HG03565 (cell line): Measurements from ENCODE around the gene MGST2.

ENCODE experiments used
- ATAC-seq: cut with Tn5 transposase; IDR thresholded peaks from one replicate; pipeline ENCODE4 v1.9.1; 2021; ENCODE audit warnings: mild to moderate bottlenecking, moderate library complexity; ENCODE audit not compliant: unreplicated experiment

Gene MGST2

DNA sequence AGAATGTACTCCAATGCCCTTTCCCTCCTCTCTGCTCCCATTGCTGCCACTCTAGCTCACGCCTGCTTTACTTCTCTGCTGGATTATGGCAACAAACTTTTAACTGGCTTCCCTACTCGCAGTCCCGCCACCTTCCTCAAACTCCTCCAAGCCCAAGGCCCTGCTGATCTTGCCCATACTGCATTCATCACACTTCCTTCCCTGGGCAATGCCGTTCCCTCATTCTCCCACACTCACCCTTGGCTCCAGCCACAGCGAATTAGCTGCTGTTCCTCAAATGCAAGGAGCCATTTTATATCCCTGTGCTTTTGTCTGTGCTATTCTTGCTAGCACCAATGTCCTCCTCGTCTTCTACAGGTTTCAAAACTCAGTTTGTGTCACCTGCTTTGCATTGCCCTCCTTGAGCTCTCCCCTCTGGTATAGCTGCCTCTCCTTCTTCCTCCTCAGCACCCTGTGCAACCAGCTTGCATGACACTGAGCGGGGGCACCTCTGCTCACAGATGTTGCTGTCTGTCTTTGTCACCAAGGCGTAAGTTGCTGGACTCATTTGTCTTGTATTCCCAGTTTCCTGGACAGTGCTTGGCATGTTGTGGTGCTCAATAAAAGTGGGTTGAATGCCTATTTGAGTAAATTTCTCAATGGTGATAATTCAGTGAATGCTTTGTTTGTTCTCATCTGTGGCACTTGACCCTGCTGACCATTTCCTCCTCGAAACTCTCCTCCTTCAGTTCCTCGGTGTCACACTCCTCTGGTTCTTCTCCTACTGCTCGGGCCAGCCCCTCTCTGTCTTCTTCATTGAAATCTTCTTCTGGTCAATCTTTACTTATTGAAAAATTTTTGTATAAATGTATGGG is 22.4 kb upstream of the MGST2 start:
- no peak for ATAC-seq

DNA sequence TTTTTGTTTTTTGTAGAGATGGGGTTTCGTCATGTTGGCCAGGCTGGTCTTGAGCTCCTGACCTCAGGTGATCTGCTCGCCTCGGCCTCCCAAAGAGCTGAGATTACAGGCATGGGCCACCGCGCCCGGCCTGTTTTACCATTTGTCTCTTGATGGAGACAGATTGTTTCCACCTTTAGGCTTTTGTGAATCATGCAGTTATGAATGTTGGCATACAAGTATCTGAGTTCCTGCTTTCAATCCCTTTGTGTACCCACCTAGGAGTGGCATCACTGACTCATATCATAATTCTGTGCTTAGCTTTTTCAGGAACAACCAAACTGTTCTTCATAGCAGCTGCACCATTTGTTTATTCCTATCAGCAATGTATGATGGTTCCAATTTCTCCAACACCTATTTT is 20.2 kb upstream of the MGST2 start:
- no peak for ATAC-seq

DNA sequence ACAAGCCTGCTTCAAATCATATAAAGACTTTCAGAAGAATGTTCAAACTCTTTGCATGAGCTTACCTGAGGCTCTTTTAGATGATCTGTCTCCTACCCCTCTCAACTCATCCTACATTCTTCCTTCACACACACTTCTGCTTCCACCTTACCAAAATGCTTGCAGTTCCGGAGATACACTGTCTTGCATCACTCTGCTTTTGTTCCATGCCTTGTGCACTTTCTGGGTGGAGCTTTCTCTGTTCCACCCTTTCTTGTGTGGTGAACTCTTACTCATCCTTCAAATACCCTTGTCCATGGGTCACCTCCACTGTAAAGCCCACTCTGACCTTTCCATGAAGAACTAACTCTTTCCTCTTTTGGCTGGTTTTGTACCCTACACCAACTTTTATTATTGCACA is 18.4 kb upstream of the MGST2 start:
- ATAC-seq: no peak

DNA sequence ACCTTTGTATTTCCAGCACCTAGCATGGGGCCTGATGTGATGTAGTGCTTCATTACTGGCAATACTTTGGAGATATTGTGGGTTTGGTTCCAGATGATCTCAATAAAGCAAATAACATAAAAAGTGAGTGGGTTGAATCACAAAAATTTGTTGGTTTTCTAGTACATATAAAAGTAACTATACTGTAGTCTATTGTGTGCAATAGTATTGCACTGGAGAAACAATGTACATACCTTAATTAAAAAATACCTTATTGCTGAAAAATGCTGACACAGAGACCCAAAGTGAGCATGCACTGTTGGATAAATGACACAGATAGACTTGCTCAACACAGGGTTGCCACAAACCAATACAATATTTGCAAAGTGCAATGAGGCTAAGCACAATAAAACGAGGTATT is 17.7 kb upstream of the MGST2 start:
- no peak for ATAC-seq

DNA sequence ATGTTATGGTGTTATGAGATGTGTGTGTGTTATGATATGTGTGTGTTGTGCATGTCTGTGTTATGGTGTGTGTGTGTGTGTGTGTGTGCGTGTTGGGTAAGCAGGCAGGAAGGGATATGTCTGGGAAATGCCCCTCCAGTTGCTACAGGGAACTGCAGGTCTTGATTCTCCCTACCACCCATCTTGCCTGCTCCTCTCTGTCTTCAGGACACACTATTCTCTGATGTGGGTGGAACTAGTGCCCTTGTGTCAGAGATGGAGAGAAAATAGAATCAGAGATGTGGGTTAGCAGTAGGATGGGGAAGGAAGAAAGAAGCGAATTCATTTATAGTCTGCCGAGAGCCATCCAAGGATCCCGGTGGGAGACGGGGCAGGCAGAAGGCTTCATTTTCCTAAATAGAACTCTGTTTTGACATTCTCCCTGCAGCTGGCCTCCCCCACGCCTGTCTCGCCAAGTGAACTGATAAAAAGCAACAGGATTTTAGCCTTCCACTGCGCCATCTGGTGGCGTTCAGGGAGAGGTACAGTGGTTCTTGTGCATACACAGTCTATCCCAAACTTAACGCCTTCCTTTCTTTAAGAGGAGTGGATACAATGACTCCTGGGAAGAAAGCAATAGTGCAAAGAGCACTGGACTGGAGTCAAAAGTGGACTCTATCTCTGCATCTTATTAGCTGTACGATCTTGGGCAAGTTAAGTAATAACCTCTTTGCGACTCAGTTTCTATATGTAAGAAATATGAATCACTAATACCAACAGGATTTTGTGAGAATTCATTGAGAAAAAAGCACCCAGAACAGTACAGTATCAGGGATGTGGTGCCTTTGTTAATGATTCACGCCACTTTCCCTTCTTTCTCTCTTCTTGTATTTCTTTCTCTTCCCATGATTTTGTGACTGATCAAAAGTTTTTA is 14.1 kb upstream of the MGST2 start:
- peak; percentile 70 for ATAC-seq

DNA sequence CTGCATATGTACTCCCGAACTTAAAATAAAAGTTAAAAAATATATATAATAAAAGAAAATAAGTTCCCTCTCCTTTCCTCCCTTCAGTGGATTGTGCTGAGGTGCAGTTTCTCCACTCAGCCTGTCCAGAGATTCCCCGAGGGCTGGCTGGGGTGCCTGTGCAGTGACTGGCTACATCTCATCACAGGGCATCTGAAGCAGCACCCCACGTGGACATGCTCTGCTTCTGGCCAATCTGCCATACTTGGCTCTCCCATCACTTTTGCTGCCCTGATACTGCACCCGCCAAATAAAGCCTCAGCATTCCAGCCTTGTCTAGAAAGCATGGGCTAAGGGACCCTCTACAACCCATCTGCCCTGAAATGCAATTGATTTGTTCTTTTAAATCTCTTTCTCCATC is 11.1 kb upstream of the MGST2 start:
- no peak for ATAC-seq

DNA sequence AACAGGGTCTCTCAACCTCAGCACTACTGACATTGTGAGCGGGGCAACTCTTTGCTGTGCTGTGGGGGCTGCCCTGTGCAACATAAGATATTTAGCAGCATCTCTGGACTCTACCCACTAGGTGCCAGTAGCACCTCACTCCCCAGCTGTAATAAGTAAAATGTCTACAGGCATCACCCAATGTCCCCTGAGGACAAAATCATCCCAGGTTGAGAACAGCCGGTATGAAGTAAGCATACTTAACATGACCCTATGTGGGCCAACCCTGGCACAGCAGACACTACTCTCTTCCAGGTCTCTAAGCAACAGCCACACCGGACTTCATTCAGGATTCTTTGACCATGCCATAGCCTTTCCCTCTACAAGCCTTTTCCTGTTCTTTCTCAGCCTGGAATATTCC is 10.5 kb upstream of the MGST2 start:
- no peak for ATAC-seq

DNA sequence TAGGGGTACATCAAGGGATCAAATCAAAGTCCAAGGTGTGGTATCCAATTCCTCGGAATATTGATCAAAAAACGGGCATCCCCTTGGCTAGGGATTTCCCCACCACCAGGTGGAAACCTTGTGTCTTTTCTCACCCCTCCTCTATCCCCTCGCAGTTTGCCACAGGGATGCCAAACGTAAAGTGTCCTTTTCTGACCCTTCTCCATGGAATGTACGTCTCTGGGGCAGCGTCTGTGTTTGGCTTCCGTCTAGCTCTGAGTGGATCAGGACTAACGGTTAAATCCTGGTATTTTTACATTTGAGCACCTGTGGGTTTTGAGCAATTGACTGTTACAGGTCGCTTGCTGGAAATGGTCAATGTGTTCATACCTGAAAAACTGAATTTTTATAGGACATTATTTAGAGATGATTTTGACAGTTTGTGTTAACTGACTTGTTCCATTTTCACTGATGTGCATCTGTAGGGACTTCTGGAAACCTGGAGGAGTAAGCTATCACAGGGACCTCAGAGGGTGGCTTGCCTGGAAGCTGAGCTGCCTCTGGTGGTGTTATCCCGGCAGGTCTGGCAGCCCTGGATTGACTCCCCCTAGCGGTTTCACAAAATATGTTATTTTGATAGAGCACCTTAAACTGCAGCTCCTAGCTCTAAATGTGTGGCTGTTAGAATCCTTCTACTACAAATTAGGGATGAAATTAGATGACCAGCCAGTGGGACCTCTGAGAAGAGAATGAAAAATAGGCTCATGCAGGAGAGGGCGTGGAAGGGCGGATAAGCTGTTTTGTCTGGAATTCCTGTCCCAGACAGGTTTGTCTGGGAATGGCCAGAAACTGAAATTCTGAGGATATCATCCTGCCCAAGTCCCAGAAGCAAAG is 8.8 kb upstream of the MGST2 start:
- ATAC-seq: peak; percentile 49

DNA sequence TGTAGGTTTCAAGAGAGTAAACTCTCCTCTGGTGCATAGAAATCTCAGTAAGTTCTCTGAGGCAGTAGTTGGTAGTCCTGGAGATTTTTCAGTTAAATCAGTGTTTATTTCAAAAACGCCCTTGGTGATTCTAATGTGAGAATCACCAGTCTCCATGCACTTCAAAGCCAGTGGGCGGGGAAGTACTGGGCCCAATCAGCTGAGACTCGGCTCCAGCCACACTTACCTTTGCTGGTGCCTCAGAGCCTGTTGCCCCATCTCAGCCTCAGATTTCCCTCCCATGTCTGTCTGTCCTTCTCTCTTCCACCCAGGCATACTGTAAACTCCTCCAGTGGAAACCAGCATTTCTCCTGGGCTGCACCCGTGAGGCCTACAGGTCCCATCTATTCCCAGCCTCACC is 7.4 kb upstream of the MGST2 start:
- ATAC-seq: no peak

DNA sequence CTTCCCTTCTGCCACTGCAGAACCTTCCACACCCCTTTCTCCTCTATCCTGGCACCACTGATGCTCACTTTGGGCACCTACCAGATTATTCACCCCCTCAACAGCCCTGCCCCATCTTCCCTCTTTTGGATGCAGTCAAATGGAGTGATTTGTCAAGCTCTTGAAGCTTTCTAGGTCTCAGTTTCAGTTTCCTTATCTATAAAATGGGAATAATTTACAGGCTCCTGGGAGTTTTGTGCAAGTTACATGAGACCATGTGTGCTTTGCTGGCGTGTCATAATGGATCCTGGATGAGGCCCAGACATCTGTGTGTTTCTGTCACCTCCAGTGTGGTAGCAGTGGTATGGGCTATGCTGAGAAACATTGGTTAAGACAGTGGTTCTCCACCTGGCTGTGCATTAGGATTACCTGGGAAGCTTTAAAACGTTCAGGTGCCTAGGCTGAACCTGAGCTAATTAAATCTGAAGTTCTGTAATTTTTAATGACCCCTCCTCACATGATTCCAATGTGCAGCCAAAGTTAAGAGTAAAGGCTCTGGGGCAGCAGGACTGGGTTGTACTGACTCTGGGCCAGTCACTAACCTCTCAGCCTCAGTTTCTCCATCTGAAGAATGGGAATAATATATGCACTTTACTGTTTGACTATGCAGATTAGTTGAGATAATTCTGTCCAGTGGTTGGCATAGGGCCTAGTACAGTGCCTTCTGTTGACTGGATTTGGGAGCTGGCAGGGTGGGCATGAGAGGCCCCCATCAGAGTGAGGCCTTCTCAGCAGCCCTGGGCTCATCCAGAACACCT is 6.8 kb upstream of the MGST2 start:
- ATAC-seq: no peak

DNA sequence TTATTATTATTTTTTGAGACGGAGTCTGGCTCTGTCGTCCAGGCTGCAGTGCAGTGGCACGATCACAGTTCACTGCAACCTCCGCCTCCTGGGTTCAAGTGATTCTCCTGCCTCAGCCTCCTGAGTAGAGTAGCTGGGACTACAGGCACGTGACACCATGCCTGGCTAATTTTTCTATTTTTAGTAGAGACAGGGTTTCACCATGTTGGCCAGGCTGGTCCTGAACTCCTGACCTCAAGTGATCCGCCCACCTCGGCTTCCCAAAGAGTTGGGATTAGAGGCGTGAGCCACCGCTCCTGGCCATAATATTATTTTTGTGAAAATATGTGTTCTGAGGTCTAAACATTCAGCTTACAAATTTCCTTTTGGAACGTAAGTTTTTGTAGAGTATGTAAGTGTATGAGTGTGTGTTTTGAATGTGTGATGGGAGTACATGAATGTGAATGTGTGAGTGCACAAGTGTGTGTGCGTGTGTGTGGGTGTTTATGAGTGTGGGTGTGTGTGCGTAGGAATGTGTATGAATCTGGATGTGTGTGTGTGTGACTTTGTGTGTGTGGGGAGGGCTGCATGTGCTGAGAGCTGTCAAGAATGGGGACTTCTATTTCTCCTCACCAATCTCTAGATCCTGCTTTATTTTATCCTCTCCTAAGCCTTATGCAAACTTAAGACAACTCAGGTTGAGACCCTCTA is 5.7 kb upstream of the MGST2 start:
- no peak for ATAC-seq

DNA sequence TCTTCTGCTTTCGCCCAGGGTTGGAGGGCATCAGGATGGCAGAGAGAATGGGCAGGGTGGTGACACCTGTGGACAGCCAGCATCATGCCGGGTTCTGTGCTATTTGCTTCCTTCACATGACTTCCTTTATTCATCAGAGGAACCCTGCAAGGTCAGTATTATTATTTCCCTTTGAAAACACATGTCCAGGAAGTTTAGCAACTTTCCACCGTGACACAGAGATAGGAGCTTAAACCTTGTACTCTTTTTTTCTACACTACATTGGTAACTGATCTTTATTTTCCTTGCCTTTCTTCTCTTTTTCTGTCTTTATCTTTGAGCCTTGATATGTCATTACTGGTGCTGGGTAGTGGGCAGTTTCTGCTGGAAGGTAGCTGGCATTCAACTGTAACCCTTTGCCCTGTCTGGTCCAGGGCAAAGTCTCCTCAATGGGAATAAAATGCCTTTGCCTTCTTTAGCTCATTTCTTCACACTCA is 5.0 kb upstream of the MGST2 start:
- no peak for ATAC-seq

DNA sequence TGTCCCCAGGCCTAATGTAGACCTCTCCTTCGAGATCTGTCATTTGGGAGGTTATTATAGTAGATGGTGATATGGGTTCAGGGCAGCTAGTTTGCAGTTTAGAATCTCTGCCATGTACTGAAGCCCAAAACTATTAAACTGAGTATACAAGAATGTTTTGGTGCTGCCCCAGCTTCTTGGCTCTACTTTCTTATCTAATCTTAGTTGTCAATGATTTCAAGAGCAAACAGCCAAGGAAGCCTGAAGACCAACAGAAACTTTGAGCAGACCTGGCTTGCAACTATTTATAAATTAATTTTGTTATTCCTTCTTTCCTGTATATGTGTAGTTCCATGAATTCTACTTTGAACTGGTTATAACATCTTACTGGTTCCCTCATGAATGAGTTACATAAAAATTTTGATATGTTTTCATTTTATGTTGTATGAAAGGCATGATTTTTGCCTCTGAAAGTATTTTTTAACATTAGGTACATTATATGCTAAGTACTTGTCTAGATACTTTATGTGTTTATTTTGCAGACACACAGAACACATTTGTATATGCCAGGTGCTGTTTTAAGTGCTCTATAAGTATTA is 2.0 kb upstream of the MGST2 start:
- ATAC-seq: no peak

DNA sequence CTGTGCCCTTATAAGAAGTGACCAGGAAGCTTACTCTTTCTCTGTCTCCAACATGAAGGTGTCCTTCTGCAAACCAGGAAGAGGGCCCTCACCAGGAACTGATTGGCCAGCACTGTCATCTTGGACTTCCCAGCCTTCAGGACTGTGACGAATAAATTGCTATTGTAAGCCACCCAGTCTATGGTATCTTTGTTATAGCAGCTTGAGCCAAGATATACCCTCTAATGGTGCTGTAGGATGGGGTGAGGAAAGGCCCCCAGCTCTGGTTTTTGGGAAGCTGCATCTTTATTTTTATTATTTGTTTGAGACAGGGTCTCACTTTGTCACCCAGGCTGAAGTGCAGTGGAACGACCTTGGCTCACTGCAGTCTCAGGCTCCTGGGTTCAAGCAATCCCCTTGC is 1.2 kb upstream of the MGST2 start:
- no peak for ATAC-seq

DNA sequence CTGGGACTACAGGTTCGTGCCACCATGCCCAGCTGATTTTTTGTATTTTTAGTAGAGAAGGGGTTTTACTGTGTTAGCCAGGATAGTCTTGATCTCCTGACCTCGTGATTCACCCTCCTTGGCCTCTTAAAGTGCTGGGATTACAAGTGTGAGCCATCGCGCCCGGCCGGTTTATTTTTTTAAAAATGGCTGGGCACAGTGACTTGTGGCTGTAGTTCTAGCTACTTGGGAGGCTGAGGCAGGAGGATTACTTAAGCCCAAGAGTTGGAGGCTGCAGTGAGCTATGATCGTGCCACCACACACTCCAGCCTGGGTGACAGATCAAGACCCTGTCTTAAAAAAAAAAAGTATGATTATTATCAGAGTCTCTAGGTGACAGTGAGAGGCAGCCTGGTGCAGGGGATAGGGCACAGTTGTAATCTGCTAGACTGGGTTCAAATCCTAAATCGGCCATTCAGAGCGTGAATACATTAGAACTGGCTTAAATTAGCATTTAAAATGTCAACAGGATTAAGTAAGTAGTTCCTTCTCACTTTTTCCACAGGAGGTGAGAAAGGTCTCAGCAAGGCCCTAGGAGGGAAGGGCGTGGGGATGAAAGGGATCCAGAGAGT is 435 bp upstream of the MGST2 start:
- no peak for ATAC-seq

DNA sequence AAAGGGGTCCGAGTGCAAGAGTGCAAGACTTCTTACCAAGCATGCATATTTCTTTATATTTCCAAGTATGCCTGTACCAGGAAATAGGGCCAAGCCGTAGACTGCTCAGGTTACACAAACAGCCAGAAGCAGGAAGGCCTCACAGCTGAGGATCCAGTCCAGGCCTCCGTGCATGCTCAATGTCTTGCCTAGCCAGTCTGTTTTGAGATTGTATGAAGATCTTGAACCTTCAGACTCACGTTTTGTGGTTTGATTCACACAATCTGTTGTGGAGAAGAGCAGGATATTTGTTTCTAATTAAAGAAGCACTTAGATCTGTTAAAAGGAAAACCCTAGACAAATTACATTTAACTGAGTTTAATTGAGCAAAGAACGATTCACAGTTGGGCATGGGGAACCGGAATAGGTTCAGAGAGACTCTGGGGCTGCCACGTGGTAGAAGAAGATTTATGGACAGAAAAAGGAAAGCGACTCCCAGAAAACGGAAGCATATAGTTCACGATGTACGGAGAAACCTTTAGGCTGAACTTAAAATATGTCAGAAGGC is 1.2 kb downstream of the MGST2 start:
- ATAC-seq: no peak

DNA sequence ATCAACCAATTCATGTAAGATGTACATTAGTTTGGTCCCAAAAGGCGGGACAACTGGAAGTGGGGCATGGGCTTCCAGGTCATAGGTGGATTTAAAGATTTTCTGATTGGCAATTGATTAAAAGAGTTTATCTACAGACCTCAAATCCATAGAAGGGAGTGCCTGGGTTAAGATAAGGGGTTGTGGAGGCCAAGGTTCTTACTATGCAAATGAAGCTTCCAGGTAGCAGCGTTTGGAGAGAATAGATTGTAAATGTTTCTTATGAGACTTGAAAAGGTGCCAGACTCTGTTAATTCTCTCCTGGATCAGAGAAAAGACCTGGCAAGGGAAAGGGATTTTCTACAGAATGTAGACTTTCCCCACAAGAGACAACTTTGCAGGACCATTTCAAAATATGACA is 2.4 kb downstream of the MGST2 start:
- ATAC-seq: no peak

DNA sequence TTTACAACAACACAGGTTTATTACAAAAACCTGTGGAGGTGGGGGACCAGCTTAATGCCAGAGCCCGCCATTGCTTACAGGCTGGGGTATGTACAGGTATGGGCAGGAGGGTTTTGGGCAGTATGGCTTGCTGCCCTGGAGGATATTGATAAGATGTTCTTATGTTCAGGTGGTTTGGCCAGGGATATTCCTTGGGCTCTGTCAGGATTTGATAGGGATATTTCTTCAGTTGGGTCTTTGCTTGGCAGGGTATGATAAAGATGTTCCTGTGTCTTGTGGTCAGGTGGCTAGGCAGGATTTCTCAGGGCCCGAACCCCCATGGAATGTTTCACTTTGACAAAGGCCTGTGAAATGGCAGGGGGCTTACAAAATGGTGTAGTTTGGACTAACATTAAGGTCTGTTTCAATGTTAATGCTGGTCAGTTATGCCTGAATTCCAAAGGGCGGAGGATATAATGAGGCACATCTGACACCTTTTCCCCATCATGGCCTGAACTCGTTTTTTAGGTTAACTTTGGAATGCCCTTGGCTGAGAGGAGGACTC is 3.1 kb downstream of the MGST2 start:
- ATAC-seq: no peak
